Stimulated activated CD8-positive, alpha-beta memory T cell treated with anti-CD3 and anti-CD28 coated beads, Interleukin-12 subunit alpha, Interleukin-12 subunit beta, amount 100 ng/mL, for 24 hours (primary cell): ENCODE data around the gene UBALD2.
"Not testable (repeated sequence)": the region's sequence is repeated elsewhere in the genome, so short reads cannot be mapped to it uniquely, and the experiment has no call there.

Experiments
- DNase-seq: peaks from one replicate; pipeline ENCODE4 v3.0.0-alpha.2; 2020; ENCODE audit errors: extremely low read depth

The UBALD2 gene

DNA sequence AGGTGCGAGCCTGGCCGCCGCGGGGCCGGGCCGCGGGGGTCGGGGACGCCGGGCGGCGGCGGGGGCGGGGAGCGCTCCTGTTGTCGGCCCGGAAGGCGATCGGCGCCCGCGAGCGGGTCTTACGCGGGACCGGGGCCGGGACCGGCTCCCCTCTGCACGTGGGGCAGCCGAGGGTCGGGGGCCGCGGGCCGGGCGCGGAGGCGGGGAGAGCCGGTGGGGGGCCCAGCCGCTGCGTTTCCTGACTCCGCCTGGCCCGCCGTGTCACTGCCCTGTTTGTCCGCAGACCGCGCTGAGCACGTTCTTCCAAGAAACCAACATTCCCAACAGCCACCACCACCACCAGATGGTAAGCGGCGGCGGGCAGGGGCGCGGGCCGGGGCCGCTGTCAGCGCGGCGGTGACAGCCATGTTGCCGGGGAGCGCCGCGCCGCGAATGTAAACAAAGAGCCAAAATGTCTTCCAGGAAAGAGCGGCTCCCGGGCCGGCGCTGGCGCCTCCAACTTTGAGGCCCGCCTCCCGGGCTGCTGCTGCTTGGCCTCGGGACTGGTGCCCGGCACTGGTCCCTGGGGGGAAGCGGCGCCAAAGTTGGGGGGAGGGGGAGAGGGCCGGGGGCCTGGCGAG, 586 bp downstream of the UBALD2 start:
- DNase-seq, result no peak

GRCh38 chr17:76266244-76266938, 1.2 kb downstream of the UBALD2 start:
- DNase-seq, result no peak

- no peak for DNase-seq
Measured at GRCh38 chr17:76267051-76267576, 2.0 kb downstream of the UBALD2 start.

DNA sequence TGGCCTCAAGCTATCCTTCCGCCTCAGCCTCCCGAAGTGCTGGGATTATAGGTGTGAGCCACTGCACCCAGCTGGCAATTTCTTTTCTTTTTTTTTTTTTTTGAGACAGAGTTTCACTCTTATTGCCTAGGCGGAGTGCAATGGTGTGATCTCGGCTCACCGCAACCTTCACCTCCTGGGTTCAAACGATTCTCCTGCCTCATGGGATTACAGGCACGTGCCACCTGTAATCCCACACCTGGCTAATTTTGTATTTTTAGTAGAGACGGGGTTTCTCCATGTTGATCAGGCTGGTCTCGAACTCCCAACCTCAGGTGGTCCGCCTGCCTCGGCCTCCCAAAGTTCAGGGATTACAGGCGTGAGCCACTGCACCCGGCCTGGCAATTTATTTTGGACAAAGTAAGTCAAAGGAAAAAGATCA, 2.4 kb downstream of the UBALD2 start:
- DNase-seq, result not testable (repeated sequence)

DNA sequence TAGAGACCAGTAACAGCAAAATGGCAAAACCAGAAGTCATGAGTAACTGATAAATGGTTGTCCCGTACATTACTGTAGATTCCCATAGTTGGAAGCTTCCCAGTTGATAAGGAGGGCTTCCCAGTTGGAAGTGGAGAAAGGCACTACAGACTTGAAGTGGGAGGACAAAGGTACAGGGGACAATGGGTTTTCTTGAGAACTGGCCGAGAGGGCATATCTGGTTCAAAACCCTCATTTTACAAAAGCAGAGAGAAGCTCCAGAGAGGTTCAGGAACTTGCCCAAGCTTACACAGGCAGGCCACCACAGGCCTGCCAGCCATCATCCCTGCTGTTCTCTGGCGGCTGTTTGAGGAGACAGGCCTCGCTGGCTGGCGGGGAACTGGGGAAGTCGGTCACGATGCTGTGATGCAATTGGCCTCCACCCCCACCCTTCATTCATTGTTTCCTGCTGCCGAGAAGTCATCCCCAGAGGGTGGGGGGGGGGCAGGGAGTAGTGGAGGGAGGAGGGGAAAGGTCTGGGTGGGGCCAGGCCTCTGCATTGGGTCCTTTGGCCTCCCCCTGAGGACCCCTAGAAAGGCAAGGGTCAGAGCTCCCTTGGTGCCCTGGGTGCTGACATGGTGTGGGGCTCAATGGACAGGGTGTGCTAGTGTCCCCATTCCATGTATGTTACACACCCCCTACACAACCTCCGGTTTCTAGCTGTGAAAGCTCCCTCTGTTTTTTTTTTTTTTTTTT, 3.0 kb downstream of the UBALD2 start:
- DNase-seq, result no peak

DNA sequence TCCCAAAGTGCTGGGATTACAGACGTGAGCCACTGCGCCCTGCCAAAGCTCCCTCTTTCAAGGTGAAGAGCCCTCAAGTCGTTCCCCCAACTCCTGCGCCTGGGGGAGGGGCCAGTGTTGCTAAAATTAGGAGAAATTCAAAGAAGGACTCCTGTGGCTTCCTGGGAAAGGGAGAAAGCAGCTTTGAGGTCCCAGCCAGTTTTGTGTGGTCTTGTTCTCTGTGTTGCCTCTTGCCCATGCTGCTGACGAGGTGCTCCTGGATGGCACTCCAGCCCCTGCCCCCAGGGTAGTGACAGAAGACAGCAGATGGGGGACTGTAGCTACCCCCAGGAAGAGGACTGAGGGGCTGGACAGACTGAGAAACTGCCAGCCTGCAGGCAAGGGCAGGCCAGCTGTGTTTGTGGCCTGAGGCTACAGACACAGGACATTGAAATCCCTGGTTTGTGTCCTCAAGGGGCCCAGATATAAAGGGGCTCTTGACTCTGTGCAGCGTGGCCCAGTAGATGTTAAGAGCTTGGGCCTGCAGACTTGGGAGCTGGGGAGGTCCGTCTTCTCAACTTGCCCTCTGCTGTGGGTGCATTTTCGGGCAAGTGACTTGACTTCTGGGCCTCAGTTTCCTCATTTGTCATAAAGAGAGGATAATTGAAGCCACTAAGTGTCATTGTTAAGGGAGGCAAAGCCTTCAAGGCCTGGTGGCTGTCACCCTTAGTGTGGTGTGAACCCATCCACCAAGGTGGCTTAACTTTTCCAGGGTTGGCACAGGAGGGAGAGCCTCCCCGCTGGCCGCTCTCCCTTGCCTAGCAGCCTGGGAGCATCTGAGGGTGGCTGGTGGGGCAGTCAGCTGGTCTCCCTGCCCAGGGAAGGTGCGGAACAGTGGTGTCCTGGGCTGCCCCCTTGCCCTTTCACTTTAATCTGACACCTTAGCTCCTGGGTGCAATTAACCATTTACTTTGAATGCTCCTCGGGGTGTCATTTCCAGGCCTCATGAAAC, 4.1 kb downstream of the UBALD2 start:
- DNase-seq, result no peak

DNA sequence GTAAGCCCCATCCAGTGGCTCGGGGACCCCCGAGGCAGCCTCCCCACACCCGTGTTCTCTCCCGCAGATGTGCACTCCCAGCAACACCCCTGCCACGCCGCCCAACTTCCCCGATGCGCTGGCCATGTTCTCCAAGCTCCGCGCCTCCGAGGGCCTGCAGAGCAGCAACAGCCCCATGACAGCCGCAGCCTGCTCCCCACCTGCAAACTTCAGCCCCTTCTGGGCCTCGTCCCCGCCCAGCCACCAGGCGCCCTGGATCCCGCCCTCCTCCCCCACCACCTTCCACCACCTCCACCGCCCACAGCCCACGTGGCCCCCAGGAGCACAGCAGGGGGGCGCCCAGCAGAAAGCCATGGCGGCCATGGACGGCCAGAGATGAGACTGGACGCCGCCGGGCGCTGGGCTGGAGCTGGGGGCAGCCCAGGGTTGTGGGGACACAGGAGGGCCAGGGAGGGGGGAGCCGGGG, 5.0 kb downstream of the UBALD2 start:
- DNase-seq, result no peak

DNA sequence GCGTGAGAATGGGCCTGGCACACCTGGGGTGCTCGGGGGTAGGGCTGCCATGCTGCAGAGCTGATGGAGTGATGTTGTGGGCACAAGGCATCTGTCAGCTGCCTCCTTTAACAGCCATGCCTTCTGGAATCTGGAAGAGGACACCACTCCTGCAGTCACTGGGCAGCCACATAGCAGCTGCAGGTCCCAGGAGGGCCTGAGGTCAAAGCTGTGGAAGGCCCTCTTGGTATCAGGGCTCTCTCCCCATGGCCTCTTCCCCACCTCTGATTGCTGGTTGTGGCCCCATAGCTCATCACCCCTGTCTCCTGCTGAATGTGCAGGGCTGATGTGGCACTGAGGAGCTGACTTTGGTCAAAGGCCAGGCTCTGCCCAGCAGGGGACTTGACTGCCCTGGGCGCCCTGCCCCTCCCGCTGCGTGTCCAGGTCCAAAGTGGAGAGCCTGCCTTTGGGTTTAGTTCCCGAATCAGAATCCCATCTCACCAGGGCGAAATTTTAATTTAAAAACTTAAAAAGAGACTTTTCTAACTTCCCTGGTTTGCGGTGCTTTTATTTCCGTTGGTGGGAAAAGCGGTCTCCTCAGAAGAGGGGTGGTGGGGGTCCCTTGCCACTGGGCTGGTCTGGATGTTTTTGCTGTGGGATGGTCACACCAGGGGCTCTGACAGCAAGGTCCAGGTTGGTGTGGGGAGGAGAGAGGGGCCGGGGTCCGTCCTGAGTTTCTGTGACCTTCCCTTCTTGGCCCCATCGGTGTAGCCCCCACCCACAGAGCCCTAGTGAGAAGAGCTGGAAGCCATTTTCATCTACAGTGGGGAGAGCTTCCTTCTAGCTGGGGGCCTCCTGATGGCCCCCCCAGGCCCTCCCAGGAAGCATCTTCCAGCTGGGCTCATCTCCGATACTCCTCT, 5.9 kb downstream of the UBALD2 start:
- no peak for DNase-seq

DNA sequence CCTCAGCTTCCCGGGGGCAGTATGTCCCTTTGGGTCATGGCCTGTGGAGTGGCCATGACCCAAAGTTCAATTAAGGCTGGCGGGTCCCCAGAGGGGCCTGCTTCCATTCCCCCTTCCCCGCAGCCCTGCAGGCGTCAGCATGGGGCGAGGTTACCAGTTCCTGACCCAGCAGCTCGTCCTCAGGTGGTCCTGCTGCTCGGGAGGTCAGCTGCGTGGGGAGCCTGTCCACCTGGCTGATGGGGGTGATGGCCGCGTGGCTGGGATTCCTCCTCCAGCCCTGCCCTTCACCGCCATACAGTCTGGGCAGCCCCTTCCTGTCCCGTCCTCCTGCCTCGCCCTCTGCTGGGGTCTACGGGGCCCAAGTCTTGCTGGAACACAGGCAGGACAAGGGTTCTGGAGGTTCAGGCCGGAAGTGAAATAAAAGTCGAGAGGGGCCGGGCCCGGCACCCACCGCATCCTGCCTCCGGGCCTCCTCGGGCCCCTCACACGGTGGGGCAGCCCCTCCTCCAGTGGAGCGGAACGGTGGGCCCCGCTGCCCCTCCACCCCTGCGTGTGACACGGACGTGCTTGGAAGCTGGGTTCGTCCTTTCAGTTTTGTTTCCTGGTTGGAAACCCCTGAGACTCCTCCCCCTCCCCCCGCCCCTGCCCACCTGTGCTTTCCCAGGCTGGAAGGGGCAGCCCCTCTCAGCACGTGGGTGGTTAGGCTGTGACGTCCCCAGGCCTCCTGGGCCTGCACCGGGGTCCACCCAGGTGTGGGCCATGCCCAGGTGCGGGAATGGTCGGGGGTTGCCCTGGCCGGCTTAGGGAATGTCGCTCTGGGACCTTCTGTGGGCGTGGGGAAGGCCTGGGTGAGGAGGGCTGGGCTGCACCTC, 6.8 kb downstream of the UBALD2 start:
- peak; percentile 82 for DNase-seq

DNA sequence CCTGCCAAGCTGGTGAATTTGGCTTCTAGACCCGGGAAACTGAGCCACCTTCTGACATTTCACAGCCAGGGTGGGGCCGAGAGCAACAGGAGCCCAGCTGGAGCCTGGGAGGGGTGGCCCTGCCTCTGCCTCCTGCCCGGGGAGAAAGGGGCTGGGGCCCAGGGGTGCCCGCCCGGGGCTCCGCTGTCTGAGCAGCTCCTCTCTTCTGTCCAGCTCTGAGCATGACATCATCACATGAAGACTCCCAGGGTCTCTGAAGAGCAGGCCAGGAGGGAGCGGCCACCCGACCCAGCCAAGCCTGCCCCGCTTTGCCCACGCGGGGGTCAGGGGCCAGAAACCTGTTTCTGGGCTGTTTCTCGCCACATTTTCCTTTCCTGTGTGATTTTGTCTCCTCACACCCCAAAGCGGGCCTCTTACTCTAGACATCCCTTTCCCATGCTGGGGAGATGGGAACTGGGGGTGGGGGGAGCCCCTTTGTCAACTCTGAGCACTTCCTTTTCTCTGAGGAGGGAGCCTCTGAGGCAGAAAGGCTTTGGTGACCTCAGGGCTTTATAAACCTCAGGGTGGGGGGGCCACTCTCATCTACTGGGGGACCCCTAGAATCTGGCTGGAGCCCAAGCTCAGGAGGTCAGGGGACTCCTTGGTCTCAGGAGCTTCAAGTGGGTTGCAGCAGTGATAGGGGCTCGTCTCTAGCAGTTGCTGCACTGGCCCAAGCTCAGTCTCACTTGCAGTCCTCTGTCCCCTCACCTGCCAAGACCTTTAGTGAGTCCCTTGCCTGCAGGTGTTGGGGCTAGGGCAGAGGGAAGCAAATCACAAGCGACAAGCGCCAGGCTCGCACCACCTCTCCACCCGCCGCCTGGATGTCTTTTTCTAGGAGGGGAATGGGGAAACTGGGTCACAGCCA, 7.6 kb downstream of the UBALD2 start:
- no peak for DNase-seq

- no peak for DNase-seq
Measured at GRCh38 chr17:76273445-76274111, 8.4 kb downstream of the UBALD2 start.

DNA sequence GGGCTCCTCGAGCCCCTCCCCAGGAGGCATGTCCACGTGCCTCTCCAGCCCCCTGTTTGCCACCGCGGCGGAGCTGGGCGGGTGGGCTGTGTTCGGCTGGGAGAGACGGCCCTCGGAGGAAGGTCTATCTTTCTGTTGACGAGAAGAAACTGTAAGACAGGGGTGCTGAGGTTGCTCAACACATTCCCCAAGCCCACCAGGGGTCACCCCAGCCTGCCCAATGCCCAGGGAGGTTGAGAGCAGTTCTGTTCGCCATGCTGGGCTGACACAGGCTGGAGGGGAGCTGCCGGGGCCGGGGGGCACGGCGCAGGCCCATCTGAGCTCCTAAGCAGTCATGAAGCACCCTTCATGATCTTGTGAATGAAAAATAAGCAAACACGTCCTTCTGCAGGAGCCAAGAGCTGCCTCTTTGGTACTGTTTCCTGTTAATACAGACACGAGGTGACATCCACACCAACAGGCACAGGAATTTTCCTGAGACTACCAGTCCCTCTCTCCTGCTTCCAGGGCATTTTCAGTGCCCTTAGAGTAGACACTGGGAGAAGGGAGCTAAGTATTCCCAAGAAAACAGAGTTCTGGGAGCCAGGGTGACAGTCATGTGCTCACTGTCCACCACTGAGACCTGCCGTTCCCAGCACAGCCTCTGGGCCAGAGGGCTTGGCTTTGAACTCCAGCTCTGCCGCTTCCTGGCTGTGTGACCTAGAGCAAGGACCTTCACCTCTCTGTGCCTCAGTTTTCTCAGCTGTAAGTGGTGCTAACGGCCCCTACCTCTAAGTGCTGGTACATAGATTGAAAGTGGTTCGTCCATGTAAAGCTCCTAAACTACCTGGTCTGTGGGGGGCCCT, 9.2 kb downstream of the UBALD2 start:
- DNase-seq, result no peak

DNA sequence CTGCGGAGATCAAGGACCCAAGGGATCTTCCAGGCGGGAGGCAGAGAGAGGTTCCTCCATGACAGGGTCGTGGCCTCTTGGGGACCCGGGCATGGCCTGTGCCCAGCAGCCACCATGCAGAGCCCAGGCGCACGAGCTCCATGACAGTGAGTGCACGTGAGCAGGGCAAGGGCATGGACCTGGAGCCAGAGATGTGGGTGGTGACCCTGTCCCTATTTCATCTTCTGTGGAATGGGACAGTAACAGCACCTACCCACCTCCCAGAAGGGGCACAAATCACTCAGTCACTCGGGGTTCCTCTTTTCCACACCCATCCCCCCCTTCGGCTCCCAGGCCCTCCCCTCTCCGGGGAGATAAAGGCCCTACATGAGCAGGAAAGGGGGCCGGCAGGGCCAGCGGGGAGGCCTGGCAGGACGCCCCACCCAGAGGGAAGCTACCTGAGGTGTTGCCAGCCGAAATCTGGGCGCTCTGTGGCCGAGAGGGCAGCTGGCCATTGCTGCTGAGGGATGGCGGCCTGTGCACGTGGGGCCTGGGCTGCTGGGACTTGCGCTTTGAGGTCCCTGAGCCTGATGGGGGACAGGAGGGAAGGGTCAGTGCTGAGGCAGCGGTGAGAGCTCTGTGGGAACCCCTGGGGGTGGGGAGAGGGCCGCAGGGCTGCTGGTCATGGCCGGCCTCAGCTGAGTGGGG, 10.4 kb downstream of the UBALD2 start:
- no peak for DNase-seq

DNA sequence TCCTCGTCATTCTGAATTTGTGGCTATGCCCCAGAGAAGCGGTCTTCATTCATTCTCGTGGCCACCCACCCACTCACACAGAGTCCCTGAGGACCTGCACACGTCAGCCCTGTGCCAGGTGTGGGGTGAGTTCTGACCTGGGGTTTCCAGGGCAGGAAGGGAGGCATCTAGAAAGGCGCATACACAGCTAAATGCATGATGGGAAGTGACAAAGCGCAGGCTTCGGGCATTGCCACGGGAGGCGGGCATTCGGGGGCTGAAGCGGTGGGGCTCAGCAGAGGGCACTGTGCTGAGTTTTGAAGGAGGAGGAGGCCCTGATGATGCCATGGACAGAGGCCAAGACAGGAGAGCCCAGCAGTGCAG, 10.9 kb downstream of the UBALD2 start:
- DNase-seq, result no peak

- DNase-seq, result no peak
Measured at GRCh38 chr17:76276461-76277299, 11.5 kb downstream of the UBALD2 start.
